SKM-1 treated with dmso at 0.1 percent for 144 hours (cell line): Measurements from ENCODE around the gene PRRC2C.

Experiments
- DNase-seq: peaks from one replicate; lab custom pipeline; 2025; ENCODE audit not compliant: unreplicated experiment; lab: John Stamatoyannopoulos, UW

PRRC2C gene

GRCh38 chr1:171627020-171627419, 141.7 kb downstream of the PRRC2C start:
- no peak for DNase-seq

DNA sequence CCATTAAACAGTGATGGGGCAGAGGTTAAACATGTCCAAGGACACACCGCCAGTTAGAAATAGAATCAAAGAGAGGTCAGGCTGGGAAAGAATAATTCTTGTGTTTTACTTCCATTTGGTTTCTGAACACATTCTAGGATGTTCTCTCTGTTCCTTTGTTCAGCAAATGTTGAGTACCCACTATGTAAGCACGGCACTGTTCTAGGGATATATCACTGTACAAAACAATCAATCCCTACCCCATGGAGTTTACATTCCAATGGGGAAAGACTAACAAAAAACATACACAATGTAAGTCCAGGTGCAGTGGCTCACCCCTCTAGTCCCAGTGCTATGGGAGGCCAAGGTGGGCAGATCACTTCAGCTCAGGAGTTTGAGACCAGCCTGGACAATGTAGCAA, 142.9 kb downstream of the PRRC2C start:
- DNase-seq: no peak

DNA sequence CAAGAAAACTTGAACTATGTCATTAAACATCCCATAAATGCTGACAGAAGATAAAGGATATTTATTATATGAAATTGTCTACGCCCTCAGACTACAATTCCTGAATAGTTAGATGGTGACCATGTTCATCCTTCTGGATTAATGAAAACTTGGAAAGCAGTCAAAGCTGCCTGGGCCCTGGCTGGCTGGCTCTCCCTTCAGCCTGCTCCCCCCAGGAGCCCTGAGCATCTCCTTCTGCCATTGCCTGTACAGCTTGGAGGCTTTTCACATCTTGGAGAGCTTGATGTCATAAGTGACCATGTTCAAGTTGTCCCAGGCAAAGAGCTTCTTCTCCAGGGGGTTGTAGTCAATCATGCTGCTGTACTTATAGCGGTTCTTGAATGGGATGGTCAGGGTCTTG, 150.3 kb downstream of the PRRC2C start:
- DNase-seq: no peak

DNA sequence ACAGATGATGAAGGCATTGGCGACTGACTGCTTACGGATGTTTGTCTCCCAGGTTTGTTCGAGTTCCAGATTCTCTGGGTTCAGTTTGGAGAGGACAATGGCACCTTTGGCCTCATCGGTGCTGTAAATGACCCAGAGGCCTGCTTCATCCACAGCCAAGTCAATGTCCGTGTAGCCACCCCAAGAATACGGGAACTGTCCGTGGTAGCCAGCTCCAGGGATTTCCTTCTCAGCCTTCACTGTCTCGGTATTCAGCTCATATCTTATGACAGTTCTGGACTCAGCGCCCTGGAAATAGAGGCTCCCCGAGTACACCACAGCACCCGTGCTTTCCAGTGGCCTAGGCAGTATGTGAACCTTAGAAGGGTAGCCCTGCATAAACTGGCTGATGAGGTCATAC, 150.8 kb downstream of the PRRC2C start:
- no peak for DNase-seq

- DNase-seq: no peak
These were observed 152.7 kb downstream of the PRRC2C start for GRCh38 chr1:171637928-171638576.

DNA sequence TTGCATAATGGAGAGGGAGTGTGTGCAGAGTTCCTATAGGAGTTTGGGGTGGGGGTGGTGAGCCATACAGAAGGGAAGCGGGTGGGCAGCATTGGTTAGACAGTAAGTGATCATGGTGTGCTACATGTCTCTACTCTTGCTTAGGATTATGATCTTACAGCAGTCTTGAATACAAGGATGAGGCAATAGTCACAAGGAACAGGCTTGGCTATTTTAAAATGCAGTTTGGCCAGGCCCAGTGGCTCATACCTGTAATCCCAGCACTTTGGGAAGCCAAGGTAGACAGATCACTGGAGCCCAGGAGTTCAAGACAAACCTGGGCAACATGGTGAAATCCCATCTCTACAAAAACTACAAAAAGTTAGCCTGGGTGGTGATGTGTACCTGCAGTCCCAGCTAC, 154.9 kb downstream of the PRRC2C start:
- no peak for DNase-seq

- no peak for DNase-seq
These were observed 155.9 kb downstream of the PRRC2C start for GRCh38 chr1:171641076-171641864.

DNA sequence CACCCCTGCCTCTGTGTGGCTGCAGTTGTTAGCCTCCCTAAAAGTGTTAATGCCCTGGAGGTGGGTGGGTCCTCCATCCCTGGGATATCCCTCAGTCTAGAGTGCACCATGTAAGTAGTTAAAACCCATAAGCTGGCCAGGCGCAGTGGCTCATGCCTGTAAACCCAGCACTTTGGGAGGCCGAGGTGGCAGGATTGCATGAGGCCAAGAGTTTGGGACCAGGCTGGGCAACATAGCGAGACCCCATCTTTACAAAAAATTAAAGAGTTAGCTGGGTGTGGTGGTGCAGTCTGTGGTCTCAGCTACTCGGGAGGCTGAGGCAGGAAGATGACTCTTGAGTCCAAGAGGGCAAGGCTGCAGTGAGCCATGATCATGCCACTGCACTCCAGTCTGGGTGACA, 156.9 kb downstream of the PRRC2C start:
- no peak for DNase-seq
